T-helper 22 cell (primary cell): ENCODE measurements around the gene ZMYND15.

Experiments used
- DNase-seq: peaks from one replicate; pipeline ENCODE4 v3.0.0-alpha.2; 2020; ENCODE audit warnings: low read depth

Gene ZMYND15

GRCh38 chr17:4786106-4786511 is 46.5 kb downstream of the ZMYND15 start, which contains the start of gene VMO1:
VMO1 (minus strand) TSS chr17:4786364; CDS start chr17:4786352, 12 bp downstream.
- no peak for DNase-seq

GRCh38 chr17:4786516-4786915 is 46.9 kb downstream of the ZMYND15 start:
- DNase-seq = no peak

GRCh38 chr17:4788159-4788806 is 48.6 kb downstream of the ZMYND15 start:
- no peak for DNase-seq

- DNase-seq = no peak
These were observed 49.4 kb downstream of the ZMYND15 start, which contains the start of gene GLTPD2 for GRCh38 chr17:4788807-4789700. GLTPD2 (plus strand) TSS chr17:4788964; CDS start chr17:4789012, 48 bp downstream.

GRCh38 chr17:4789701-4789950 is 50.0 kb downstream of the ZMYND15 start:
- DNase-seq = no peak

- peak; percentile 61 for DNase-seq
These were observed 50.5 kb downstream of the ZMYND15 start for GRCh38 chr17:4789951-4790704.

- no peak for DNase-seq
These were observed 51.1 kb downstream of the ZMYND15 start for GRCh38 chr17:4790705-4791088.

- no peak for DNase-seq
These were observed 55.5 kb downstream of the ZMYND15 start for GRCh38 chr17:4795168-4795567.
